ENCODE results near the gene ATF7. TPM values are rescaled to one million over a fixed set of nuclear protein-coding genes. Genes with fewer than 3 reads are reported as not detected.

Gene ATF7
- total and polyA plus RNA-seq, 2 of the 4 experiments (the other 2 are of a cell fraction) = 7.0 to 16.3 TPM

- Histone ChIP-seq H3K18ac (ENCODE audit: low read depth, low read length) (no peak overlapping the region), H3K56ac (ENCODE audit: extremely low read depth, insufficient read depth, low read length) (peak overlapping the region; percentile 32; the same call in 1 of the 2 replicates), H3K9me3 (ENCODE audit: control insufficient read depth, insufficient read depth, low read length) (no peaks in the 10 kb centered on the region), H3K14ac (replicated peaks; ENCODE audit: low read depth, low read length) (peak overlapping the region; percentile 29), H2BK120ac (ENCODE audit: low read depth, low read length) (no peak overlapping the region), H3K4me1 (ENCODE audit: control insufficient read depth, insufficient read depth, low read length) (peaks cover 27% of the 10 kb centered on the region), H3K9ac (ENCODE audit: low read depth, low read length) (peak overlapping the region; percentile 22; the same call in 1 of the 2 replicates), H2AK5ac (ENCODE audit: low read depth, low read length) (peak overlapping the region; percentile 48; the same call in 1 of the 2 replicates), H4K91ac (ENCODE audit: insufficient read depth, low read depth, low read length) (no peak overlapping the region), H3K4me2 (ENCODE audit: low read depth, low read length) (peak overlapping the region; percentile 56), H3K27me3 (ENCODE audit: control insufficient read depth, insufficient read depth, low read length) (no peaks in the 10 kb centered on the region), H3K9me1 (ENCODE audit: insufficient read depth, low read length) (peaks cover 49% of the 10 kb centered on the region), H3K23ac (ENCODE audit: low read depth, low read length) (peak overlapping the region; percentile 31; the same call in 1 of the 2 replicates), H3K36me3 (ENCODE audit: control insufficient read depth, insufficient read depth, low read length) (peaks cover 4% of the 10 kb centered on the region; the same call in 1 of the 2 replicates), H3K4me3 (ENCODE audit: insufficient read depth, low read depth, low read length) (no peak overlapping the region), H3K4ac (ENCODE audit: low read depth, low read length) (peak overlapping the region; percentile 38; the same call in 1 of the 2 replicates), H2AK9ac (replicated peaks; ENCODE audit: low read depth, low read length, poor library complexity) (peak overlapping the region; percentile 13), H2AFZ (replicated peaks; ENCODE audit: low read length, poor library complexity) (no peak overlapping the region), H2BK20ac (ENCODE audit: low read depth, low read length) (no peak overlapping the region), H4K5ac (ENCODE audit: low read depth, low read length) (peak overlapping the region; percentile 39; the same call in 1 of the 2 replicates), H4K20me1 (ENCODE audit: insufficient read depth, low read length) (peaks cover 3% of the 10 kb centered on the region), H4K8ac (ENCODE audit: low read depth in 2 of 2, low read length in 2 of 2) (peak overlapping the region; percentile 29 to 62), H3K79me1 (ENCODE audit: low read depth in 1 of 2, low read length in 2 of 2) (peaks cover 25 to 79% of the 10 kb centered on the region in 2 experiments; a peak in 3 of 4 replicates), H2BK5ac (ENCODE audit: low read depth, low read length, poor library complexity, severe bottlenecking) (peak overlapping the region; percentile 13), H3K27ac (ENCODE audit: insufficient read depth, low read length) (peak overlapping the region; percentile 53; the same call in 1 of the 2 replicates), H2BK15ac (ENCODE audit: low read depth, low read length) (no peak overlapping the region)
- no TSS peak for BruUV-seq (replicated peaks)
- in situ Hi-C loops (cut with MboI; ENCODE audit: low sequenced_read_pairs) (no loop called here), intact Hi-C loops (cut with micrococcal nuclease) (no loop called here), dilution Hi-C loops (cut with HindIII; ENCODE audit: low sequenced_read_pairs, unreplicated experiment) (no loop called here)
- CTCF ChIA-PET = no interaction called here
- ATAC-seq (ENCODE audit: low read depth) (no peak), DNase-seq (no peak)
- POLR2A ChIA-PET (ENCODE audit: unreplicated experiment) = no interaction called here
- TF ChIP-seq FOS (IDR thresholded peaks at IDR 0.05; ENCODE audit: low read depth, low read length) (no peak), RFX5 (IDR thresholded peaks at IDR 0.05; ENCODE audit: low read depth, low read length) (no peak), POLR2A (IDR thresholded peaks at IDR 0.05; ENCODE audit: low read depth, low read length) (no peak), CEBPB (IDR thresholded peaks at IDR 0.05; ENCODE audit: low read depth, low read length) (peak; percentile 83)
- WGBS, 2 experiments (ENCODE audit: extremely low coverage in 2 of 2, insufficient read length in 1 of 2) = no CpG with 5 or more reads among the region's 1 CpG
Measured at GRCh38 chr12:53496752-53497032, 129.5 kb downstream of the ATF7 start.

Data from IMR-90 (cell line).